Osteoblast (primary cell): ENCODE measurements around the gene F11R. TPM values are rescaled to one million over a fixed set of nuclear protein-coding genes. Genes with fewer than 3 reads are reported as not detected.
"Not testable (repeated sequence)": the region's sequence is repeated elsewhere in the genome, so short reads cannot be mapped to it uniquely, and the experiment has no call there.

Experiments
- DNase-seq: peaks from one replicate; pipeline ENCODE4 v3.0.0; 2011; ENCODE audit warnings: low spot score, mixed read lengths; ENCODE audit not compliant: insufficient read length; ENCODE audit errors: missing footprints
- H2AFZ ChIP-seq: 2 replicates; pipeline ENCODE4 v1.6.0; 2011; ENCODE audit warnings: mild to moderate bottlenecking, low read length
- H3K27ac ChIP-seq: 2 replicates; pipeline ENCODE4 v1.5.1; 2011; ENCODE audit warnings: mild to moderate bottlenecking, low read depth, low read length, moderate library complexity
- H3K27me3 ChIP-seq: 2 replicates; pipeline ENCODE4 v1.6.0; 2012; ENCODE audit warnings: mild to moderate bottlenecking, control low read depth, inconsistent platforms, low read length, moderate library complexity; ENCODE audit not compliant: insufficient read depth
- H3K36me3 ChIP-seq: 2 replicates; pipeline ENCODE4 v1.5.1; 2011; ENCODE audit warnings: mild to moderate bottlenecking, low read length, control low read depth, moderate library complexity; ENCODE audit not compliant: insufficient read depth
- H3K4me1 ChIP-seq: 2 replicates; pipeline ENCODE4 v1.5.1; 2011; ENCODE audit warnings: mild to moderate bottlenecking, low read length, control low read depth, moderate library complexity; ENCODE audit not compliant: insufficient read depth
- H3K4me2 ChIP-seq: 2 replicates; pipeline ENCODE4 v1.6.0; 2011; ENCODE audit warnings: mild to moderate bottlenecking, low read length; ENCODE audit not compliant: insufficient read depth
- H3K4me3 ChIP-seq: fragments of 200-600 bp; sonication (generic); 3 replicates; pipeline ENCODE4 v1.5.1; 2012; ENCODE audit warnings: mild to moderate bottlenecking, low read length, inconsistent platforms; ENCODE audit not compliant: insufficient read depth
- H3K79me2 ChIP-seq: 2 replicates; pipeline ENCODE4 v1.6.0; 2012; ENCODE audit warnings: mild to moderate bottlenecking, low read length, control low read depth, inconsistent platforms; ENCODE audit not compliant: insufficient read depth
- H3K9me3 ChIP-seq: 2 replicates; pipeline ENCODE4 v1.5.1; 2011; ENCODE audit warnings: low read depth, low read length, control low read depth
- H4K20me1 ChIP-seq: 2 replicates; pipeline ENCODE4 v1.6.0; 2012; ENCODE audit warnings: mild to moderate bottlenecking, low read length, control low read depth; ENCODE audit not compliant: insufficient read depth
- CTCF ChIP-seq: IDR thresholded peaks from 2 replicates; pipeline ENCODE4 v1.5.1; 2011; ENCODE audit warnings: mild to moderate bottlenecking, low read depth, low read length, moderate library complexity; ENCODE audit errors: extremely low read depth
- total RNA-seq: library from RNA; depleted of rRNA; stranded (reverse); fragments of >200 nt; gene quantifications from 2 replicates; pipeline ENCODE4 v1.2.3, GENCODE V29; 2012

The F11R gene
- total RNA-seq, 1 donor: 0.72 TPM

- H2AFZ ChIP-seq: no peak overlapping the region
These were observed 2.4 kb downstream of the F11R start for GRCh38 chr1:161018631-161018930.

GRCh38 chr1:161017756-161018630 lies 3.0 kb downstream of the F11R start:
- Histone ChIP-seq H3K9me3 (no peaks in the 10 kb centered on the region), H3K36me3 (no peaks in the 10 kb centered on the region), H3K27ac (no peak overlapping the region), H3K4me2 (no peak overlapping the region), H3K27me3 (peaks cover 34% of the 10 kb centered on the region), H4K20me1 (no peaks in the 10 kb centered on the region), H2AFZ (no peak overlapping the region), H3K4me3 (no peak overlapping the region), H3K4me1 (peaks cover 14% of the 10 kb centered on the region), H3K79me2 (no peaks in the 10 kb centered on the region)
- TF ChIP-seq CTCF: no peak
- DNase-seq: no peak

More at GRCh38 chr1:161018631-161018930, 2.4 kb downstream of the F11R start:
- Histone ChIP-seq H3K27ac (no peak overlapping the region), H3K9me3 (no peaks in the 10 kb centered on the region), H3K4me1 (peaks cover 14% of the 10 kb centered on the region), H3K36me3 (no peaks in the 10 kb centered on the region), H4K20me1 (no peaks in the 10 kb centered on the region), H3K27me3 (peaks cover 34% of the 10 kb centered on the region), H3K79me2 (no peaks in the 10 kb centered on the region), H3K4me2 (no peak overlapping the region), H3K4me3 (no peak overlapping the region)
- TF ChIP-seq CTCF: no peak
- DNase-seq: no peak

GRCh38 chr1:161017181-161017580 lies 3.8 kb downstream of the F11R start:
- peaks cover 32% of the 10 kb centered on the region for H3K27me3 ChIP-seq
- DNase-seq, H3K79me2 ChIP-seq: not testable (repeated sequence)

GRCh38 chr1:161016683-161017082 lies 4.3 kb downstream of the F11R start:
- H4K20me1 ChIP-seq, H3K79me2 ChIP-seq, H3K4me3 ChIP-seq, H3K9me3 ChIP-seq, H3K4me2 ChIP-seq, DNase-seq, H2AFZ ChIP-seq, H3K36me3 ChIP-seq, H3K27ac ChIP-seq: not testable (repeated sequence)
- Histone ChIP-seq H3K27me3 (peaks cover 27% of the 10 kb centered on the region), H3K4me1 (peaks cover 14% of the 10 kb centered on the region)

More at GRCh38 chr1:161017181-161017580, 3.8 kb downstream of the F11R start:
- H4K20me1 ChIP-seq, H2AFZ ChIP-seq, H3K4me3 ChIP-seq, H3K4me2 ChIP-seq, H3K36me3 ChIP-seq, H3K27ac ChIP-seq, H3K9me3 ChIP-seq: not testable (repeated sequence)
- H3K4me1 ChIP-seq: peaks cover 14% of the 10 kb centered on the region

GRCh38 chr1:161013488-161014230 lies 7.3 kb downstream of the F11R start:
- peak overlapping the region; percentile 34 for H3K4me2 ChIP-seq
- no peak for TF ChIP-seq CTCF
- H3K36me3 ChIP-seq: no peaks in the 10 kb centered on the region
- H3K9me3 ChIP-seq: no peaks in the 10 kb centered on the region
- no peak overlapping the region for H3K4me3 ChIP-seq
- peaks cover 2% of the 10 kb centered on the region for H3K27me3 ChIP-seq
- no peaks in the 10 kb centered on the region for H3K79me2 ChIP-seq
- H4K20me1 ChIP-seq: no peaks in the 10 kb centered on the region
- peak overlapping the region; percentile 71 for H2AFZ ChIP-seq
- no peak for DNase-seq
- no peak overlapping the region for H3K27ac ChIP-seq
- no peaks in the 10 kb centered on the region for H3K4me1 ChIP-seq
